NCI-H187 (cell line): ENCODE results near the gene NXPH3.

Experiments used
- DNase-seq, 2 experiments: peaks; one replicate each; lab custom pipeline; 2025; lab: John Stamatoyannopoulos, UW

The NXPH3 gene

DNA sequence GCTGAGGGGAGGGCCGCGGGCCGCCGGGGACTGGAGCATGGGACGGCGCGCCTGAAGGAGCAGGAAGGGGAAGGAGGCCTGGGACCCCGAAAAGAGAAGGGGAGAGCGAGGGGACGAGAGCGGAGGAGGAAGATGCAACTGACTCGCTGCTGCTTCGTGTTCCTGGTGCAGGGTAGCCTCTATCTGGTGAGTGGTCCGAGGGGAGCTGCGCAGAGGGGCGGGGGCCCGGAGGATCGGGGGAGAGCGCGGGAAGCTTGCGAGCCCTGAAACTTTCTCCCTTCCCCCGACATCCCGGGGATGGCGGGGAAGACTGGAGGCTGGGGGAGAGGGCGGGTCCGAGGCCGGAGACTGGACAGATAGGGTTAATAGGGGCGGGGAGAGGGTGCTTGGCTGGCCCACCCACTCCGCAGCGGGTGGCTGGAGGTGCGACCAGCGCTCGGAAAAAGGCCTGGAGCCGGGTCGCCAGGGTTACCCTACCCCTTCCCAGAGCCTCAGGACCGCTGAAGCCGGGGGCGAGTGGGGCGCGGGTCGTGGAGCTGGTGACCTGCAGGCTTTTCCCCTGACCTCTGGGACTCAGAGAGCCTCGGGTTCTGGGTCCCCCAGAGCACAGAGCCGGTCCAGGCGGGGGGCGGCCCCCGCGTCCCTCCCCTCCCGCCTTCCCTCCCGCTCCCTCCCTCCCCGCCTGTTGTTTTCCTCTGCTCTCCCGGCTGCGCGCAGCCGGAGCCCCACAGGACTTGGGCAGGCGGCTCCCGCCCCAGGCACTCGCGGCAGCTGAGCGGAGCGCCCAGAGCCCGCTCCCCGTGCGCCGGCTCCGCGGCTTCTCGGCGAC, 631 bp downstream of the NXPH3 start:
- DNase-seq: no peak

DNA sequence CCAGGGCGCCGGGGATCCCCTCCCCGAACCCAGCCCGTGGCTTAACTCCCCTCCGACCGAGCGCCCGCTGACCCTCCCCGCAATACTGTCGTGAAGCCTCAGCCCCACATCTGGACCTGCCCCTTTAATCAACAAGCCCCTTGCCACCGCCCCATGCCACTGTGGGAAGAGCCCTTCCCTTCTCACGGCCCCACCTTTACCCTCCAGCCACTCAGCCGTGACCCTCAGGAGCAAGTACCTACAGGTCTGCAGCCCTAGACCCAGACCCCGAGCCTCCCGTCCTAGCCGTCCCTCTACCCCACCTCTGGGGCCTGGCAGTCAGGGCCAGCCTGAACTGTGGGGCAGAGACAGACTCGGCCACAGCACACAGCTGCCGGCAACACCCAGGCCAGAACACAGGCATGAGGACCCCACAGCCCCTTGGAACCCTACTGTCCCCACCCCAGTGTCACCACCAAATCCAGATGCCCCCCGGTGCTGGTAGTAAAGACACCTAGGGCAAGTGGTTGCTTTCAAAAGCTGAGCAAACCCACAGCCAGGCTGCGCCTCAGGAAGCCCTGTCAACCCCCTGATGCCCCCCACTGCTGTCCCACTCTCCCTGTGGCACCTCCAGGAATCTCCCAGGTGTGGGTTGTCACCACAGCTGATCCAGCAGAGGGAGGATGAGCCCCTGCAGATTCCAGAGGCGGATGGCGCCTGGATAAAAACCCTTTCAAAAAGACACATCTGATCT, 1.4 kb downstream of the NXPH3 start:
- no peak for DNase-seq

- no peak for DNase-seq
Observed at GRCh38 chr17:49577650-49577934, 1.9 kb downstream of the NXPH3 start.

DNA sequence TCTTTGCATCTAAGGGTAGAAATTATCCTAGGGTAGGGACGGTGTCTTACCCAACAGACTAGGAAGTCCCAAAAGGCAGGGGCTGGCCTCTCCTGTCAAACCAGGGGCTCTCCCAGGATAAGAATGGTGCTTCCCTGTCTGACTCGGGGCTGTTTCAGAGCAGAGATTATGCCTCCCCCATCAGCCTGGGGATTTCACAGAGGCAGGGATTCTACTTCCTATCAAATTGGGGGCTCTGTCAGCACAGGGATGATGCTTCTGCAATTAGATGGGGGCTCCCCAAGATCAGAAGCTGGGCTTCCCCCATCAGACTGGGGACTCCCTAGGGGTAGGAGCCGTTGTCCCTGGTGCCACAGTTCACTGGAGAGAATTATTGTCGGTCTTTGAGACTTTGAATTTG, 2.3 kb downstream of the NXPH3 start:
- DNase-seq: no peak

GRCh38 chr17:49578414-49578813, 2.7 kb downstream of the NXPH3 start:
- no peak for DNase-seq

DNA sequence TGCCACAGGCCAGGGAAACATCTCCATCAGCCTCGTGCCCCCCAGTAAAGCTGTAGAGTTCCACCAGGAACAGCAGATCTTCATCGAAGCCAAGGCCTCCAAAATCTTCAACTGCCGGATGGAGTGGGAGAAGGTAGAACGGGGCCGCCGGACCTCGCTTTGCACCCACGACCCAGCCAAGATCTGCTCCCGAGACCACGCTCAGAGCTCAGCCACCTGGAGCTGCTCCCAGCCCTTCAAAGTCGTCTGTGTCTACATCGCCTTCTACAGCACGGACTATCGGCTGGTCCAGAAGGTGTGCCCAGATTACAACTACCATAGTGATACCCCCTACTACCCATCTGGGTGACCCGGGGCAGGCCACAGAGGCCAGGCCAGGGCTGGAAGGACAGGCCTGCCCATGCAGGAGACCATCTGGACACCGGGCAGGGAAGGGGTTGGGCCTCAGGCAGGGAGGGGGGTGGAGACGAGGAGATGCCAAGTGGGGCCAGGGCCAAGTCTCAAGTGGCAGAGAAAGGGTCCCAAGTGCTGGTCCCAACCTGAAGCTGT, 3.4 kb downstream of the NXPH3 start:
- no peak for DNase-seq

DNA sequence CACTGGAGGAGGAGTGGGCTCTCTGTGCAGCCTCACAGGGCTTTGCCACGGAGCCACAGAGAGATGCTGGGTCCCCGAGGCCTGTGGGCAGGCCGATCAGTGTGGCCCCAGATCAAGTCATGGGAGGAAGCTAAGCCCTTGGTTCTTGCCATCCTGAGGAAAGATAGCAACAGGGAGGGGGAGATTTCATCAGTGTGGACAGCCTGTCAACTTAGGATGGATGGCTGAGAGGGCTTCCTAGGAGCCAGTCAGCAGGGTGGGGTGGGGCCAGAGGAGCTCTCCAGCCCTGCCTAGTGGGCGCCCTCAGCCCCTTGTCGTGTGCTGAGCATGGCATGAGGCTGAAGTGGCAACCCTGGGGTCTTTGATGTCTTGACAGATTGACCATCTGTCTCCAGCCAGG, 3.9 kb downstream of the NXPH3 start:
- no peak for DNase-seq

- DNase-seq: no peak
Observed at GRCh38 chr17:49580055-49580721, 4.5 kb downstream of the NXPH3 start.

GRCh38 chr17:49580981-49581647, 5.4 kb downstream of the NXPH3 start:
- no peak for DNase-seq

- DNase-seq: no peak
Observed at GRCh38 chr17:49581648-49581998, 6.0 kb downstream of the NXPH3 start.

GRCh38 chr17:49582055-49582722, 6.5 kb downstream of the NXPH3 start:
- DNase-seq: no peak

DNA sequence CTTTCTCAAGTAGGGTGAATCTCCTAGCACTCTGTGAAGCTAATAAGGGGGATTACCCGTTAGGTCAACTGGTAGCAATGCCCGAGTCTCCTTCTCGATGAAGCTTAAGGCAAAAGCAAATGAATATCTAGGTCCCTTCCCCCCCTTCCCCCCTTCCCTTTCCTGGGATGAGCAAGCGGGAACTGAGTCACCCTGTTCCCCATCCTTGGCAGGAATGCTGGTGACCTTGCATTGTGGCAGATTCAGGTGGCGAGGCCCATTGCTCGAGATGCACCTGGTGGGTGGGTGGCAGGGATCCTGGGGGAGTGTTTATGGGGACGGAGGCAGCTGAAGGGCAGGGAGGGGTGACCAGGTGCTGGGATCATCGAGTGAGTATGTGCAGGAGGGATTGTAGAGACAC, 7.1 kb downstream of the NXPH3 start:
- no peak for DNase-seq

GRCh38 chr17:49583226-49583625, 7.6 kb downstream of the NXPH3 start:
- DNase-seq: no peak

GRCh38 chr17:49583889-49584288, 8.2 kb downstream of the NXPH3 start:
- no peak for DNase-seq

- DNase-seq: no peak
Observed at GRCh38 chr17:49585422-49586027, 9.9 kb downstream of the NXPH3 start.

DNA sequence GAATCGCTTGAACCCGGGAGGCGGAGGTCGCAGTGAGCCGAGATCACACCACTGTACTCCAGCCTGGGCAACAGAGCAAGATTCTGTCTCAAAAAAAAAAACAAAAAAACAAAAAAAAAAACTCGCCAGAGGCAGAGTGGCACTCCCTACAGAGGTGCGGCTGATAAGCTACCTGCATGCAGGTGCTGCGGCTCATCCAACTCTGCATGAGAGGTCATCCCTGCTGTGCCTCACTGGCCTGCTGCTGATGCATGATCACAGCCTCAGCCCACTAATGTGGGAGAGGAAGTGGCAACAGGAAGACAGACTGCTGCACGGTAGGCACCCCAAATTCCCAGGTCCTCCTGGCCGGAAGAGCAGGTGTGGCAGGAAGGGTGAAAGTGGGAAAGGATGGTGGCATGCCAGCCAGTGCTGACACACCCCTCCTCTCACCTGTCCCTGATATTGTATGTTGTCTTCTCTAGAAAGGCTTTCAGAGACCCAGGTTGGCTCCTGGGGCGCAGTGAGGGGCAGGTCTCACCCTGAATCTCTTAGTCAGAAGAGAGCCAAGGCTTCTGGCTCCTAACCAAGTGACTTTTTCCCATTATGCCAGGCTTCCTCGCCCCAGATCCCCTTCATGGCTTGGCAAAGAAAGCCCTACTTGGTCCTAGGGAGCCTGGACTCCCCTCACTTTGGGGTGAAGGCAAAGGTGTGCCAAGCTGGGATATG, 11.8 kb downstream of the NXPH3 start:
- DNase-seq: no peak

DNA sequence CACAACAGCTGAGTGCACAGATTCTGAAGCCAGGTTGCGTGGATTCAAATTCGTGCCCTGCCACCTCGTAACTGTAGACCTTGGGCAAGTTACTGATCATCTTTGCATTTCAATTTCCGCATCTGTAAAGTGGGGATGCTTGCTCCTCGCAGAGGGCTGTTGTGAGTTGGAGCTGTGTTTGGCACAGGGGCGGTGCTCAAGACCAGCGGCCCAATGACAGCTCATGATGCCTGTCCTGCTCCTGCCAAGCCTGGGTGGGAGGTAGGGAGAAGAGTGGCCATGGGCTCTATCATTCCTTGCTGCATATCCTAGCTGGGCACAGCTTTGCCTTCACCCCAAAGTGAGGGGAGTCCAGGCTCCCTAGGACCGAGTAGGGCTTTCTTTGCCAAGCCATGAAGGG, 12.6 kb downstream of the NXPH3 start:
- no peak for DNase-seq

- DNase-seq: no peak
Observed at GRCh38 chr17:49588726-49589576, 13.3 kb downstream of the NXPH3 start.

- DNase-seq: no peak
Observed at GRCh38 chr17:49589577-49589927, 13.9 kb downstream of the NXPH3 start.

DNA sequence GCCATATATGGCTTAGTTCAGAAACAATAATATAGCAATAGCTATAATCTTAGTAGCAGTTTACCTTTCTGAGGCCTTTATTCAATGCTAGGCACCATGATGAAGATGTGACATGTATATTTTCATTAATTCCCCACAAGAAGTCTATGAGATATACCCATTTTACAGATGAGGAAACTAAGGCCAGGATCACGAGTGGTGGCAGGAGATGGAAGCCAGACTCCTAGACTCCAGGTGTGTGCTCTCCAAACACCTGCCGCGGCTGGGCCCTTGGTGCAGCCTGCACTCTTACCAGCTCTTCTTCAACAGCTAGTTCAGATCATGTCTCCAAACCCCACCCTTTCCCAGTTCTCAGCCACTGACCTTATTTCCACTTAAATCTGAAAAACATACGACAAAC, 15.2 kb downstream of the NXPH3 start:
- no peak for DNase-seq
